RPMI7951 (cell line): ENCODE data around the gene DNLZ. TPM values are rescaled to one million over a fixed set of nuclear protein-coding genes. Genes with fewer than 3 reads are reported as not detected.
"Not testable (repeated sequence)": the region's sequence is repeated elsewhere in the genome, so short reads cannot be mapped to it uniquely, and the experiment has no call there.

Source experiments
- DNase-seq: peaks from one replicate; pipeline ENCODE4 v3.0.0-alpha.2; 2012; ENCODE audit warnings: low read depth
- total RNA-seq: library from RNA; depleted of rRNA; stranded (reverse); fragments of >200 nt; shearing (Covaris generic); gene quantifications from 2 replicates; pipeline ENCODE4 v1.2.3, GENCODE V29; 2014

DNLZ gene
- total RNA-seq, 1 experiment from 2014 or later, result 15.3 TPM

DNA sequence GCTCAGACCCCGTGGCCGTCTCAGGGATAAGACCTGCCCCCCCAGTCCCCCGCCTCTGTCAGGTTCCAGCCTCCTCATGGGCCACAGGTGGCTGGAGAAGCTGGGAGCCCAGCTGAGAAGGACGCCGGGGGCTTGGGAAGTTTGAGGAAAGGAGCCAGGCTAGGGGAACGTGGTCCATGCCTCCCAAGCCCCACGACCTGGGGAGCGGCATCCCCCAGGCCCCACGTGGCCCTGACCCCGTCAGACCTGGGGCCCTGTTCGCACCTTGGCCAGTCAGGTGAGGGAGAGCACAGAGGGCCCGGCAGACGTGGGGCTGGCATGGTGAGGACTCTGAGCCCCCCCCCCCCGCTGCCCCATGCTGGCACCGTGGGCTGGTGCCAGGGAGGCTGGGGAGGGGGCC is 32.5 kb downstream of the DNLZ start:
- DNase-seq, result no peak

DNA sequence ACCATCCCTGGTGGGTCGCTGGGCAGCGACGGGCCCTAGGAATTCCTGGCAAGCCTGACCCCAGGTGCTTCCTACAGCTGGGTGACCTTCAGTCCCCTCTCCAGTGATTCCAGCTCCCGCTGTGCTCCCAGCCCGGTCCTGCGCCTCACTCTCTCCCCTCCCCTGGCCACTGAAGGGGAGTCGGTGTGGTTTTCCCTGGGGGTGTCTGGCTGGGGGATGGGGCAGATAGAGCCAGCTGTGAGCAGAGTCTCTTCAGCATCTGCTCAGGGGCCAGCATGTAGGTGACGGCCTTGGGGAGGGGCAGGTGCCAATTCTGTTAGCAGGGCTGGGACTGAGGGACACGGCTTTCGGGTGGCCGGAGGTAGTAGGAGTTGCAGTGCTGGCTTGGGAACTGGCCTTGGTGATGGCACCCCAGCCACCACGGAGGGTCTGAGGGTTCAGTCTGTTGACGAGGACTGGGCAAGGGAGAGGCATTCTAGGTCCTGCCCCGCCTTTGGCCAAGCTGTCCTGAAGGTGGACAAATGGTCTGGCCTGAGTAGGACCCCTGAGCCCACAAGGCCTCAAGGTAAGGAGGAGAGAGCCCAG is 33.0 kb downstream of the DNLZ start:
- DNase-seq, result no peak

DNA sequence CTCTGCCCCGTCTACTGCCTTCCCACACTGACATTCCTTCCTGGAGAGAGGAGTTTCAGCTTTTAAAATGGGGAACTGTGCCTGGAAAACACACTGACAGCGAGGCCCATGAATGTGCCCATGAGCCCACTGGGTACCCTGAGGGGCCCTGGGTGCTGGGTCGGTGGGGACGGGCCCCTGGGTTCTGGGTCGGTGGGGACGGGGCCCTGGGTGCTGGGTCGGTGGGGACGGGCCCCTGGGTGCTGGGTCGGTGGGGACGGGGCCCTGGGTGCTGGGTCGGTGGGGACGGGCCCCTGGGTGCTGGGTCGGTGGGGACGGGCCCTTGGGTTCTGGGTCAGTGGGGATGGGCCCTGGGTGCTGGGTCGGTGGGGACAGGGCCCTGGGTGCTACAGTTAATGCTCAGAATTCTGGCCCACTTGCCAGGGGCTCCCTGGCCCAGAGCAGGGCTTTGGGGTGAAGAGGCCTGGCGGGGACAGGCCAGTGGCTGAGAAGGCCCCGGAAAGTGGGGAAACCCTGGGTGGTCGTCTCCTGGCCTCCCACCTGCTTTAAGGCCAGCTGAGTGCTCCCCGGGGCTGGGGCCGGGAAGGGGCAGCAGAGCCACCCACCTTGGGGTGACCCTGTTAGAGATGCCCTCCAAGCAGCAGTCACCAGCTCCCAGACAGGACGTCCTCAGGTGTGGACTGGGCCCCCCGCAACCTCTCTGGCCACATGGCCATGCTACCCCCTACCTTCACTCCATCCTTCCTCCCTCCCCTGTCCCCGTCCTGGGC is 33.7 kb downstream of the DNLZ start:
- DNase-seq, result no peak

DNA sequence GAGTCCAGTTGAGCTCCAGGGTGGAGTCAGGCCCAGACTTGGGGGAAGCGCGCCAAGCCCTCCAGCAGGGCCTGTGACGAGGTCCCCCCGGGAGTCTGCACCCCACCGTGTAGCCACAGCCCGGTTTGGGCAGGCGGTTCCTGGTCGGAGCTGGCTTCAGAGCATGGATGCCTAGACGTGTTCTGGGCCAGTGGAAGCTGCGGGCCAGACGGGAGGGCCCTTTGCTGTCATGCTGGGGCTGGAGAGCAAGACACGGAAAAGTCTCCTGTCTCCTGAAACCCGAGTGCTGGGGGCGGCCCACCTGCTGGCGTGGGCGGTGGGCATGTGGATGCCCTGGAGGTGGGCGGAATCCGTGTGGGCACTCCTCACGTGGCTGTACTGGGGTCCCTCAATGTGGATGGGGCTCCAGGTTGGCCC is 34.3 kb downstream of the DNLZ start:
- DNase-seq, result no peak

DNA sequence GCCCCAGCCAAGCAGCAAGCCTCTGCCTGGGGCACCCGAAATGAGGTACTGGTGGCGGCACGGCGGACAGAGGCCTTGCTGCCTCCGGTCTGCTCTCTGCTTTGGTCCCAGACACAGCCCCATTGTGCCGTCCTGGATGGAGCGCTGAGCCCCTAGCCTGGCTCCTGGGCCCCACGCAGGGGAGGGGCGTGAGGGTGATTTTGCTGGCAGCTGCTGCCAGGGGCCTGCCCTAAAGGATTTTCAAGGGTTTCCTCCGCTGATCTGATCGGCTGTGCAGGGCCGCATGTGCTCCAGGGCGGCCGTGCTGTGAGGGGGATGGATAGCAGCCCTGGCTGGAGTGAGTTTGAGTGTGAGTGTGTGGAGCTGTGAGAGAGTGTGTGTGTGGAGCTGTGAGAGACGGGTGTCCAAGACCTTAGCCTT is 34.9 kb downstream of the DNLZ start:
- DNase-seq, result no peak

DNA sequence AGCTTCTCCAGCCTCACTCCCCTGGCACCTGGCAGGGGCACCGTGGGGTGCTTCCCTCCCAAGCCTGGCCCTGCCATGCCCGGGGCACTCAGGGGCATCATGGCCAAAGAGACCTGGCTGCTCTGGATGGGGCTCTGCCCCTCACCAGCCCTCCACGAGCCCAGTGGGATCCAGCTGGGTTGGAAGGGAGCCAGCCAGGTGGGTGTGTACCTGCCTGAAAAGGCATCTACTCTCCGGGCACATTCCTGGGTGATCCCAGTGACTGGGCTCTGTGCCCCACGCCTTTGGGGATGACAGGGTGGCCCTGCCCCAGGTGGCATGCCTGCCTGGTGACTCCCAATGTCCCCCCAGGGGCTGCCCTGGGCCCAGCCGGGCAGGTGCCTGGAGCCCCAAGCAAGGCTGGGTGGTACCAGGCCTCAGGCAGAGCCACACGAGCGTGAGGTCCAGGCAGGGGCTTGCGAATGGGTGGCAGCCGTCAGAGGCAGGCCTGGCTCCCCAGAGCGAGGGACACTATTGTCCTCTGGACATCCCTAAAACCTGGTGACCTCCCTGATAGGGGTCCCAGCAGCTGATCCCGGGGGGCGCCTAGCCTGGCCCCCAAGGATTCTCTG is 35.4 kb downstream of the DNLZ start:
- no peak for DNase-seq

DNA sequence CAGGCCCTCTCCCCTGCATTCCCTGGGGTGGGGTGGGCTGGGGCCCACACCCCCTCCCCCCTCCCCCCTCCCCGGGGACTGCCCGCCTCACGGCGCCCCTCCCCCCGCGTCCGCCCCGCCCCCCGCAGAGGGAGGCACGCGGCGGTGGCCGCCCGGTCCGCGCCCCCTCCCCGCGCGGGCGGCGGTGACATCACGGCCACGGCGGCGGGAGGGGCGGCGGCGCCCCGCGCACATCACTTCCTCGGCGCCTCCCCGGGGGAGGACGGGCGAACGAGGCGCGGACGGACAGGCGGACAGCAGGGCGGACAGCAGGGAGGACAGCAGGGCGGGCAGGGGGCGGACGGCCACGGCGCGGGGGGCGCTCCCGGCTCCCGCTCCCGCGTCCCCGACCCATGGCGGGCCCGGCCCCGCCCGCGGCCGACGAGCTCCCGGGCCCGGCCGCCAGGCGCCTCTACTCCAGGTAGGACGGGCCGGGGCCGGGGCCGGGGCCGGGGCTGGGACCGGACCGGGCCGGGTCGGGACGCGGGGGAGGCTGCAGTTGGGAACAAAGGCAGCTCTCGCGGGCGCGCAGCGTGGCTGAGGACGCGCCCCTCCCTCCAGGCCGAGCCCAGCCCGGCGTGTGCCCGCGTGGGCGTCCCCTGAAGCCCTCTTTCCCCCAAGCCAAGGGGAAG is 36.1 kb downstream of the DNLZ start, which contains the start of gene GPSM1:
TSS of gene GPSM1 (plus strand) at position 236 of the 671 bp plus-strand sequence. CDS start at position 393, 157 bp downstream.
- DNase-seq, result peak; percentile 42

DNA sequence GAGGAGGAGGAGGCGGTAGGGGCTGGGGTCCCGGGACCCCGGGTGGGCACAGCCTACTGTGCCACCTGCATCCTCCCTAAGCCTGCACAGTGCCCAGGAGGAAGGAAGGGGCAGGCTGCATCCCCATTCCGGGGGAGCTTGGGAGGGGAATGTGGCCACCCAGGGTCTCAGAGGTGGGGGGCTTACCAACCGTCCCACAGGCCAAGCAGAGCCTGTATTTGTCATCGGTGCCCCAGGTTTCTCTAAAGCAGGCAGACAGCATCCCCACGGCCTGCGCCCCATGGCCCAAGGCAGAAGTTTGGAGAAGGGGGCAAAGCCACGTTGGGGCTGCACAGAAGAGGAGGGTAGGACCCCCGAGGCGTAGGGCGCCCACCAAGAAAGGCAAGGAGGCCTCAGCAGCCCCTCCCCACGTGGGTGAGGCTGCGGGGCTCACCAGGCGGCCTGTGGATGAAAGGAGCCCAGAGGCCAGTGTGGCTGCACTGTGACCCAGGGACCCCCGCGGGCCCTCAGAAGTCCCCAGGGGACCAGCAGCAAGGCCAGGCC is 36.7 kb downstream of the DNLZ start:
- DNase-seq, result no peak

DNA sequence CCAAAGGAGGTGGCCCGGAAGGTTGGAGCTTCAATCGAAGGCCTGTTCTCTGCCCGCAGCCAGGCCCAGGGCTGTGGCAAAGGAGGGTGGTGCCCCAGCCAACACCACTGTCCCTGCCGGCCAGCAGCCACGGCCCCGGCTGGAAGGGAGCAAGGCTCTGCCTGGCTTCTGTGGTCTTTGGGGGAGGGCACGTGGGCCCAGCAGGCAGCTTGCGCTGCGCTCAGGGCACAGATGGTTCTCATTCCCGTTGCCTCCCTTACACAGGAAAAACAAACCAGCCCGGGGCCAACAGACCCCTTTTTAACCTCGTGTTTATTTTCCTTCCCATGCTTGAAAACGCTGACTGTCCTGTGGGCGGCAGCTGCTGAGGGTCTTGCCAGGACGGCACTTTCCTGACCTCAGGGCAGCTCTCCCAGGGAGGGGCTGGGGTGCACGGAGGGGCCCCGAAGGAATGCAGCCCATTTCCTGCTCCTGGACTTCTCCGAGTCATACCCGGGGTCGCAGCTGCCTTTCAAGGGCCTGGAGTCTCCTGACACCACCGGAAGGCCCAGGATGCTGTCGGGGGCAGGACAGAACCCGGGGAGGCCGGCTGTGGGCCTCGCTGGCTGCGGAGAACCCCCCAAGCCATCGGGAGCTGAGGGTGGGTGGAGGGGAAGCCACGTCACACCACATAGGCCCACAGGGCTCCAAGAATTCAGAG is 37.3 kb downstream of the DNLZ start:
- DNase-seq, result peak; percentile 86

DNA sequence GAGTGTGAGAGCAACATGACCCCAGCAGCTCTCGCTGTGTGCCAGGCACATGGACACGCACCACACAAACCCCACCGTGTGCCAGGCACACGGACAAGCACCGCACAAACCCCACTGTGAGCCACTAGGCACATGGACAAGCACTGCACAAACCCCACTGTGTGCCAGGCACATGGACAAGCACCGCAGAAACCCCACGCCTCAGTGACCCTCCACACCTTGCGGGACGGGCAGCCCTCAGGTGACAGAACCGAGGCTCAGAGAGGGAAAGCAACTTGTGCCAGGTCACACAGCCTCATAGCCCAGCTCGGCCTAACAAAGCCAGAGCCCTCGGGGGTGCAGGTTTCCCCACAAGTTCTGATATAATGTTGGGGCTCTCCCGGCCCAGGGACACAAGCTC is 38.2 kb downstream of the DNLZ start:
- DNase-seq, result no peak

DNA sequence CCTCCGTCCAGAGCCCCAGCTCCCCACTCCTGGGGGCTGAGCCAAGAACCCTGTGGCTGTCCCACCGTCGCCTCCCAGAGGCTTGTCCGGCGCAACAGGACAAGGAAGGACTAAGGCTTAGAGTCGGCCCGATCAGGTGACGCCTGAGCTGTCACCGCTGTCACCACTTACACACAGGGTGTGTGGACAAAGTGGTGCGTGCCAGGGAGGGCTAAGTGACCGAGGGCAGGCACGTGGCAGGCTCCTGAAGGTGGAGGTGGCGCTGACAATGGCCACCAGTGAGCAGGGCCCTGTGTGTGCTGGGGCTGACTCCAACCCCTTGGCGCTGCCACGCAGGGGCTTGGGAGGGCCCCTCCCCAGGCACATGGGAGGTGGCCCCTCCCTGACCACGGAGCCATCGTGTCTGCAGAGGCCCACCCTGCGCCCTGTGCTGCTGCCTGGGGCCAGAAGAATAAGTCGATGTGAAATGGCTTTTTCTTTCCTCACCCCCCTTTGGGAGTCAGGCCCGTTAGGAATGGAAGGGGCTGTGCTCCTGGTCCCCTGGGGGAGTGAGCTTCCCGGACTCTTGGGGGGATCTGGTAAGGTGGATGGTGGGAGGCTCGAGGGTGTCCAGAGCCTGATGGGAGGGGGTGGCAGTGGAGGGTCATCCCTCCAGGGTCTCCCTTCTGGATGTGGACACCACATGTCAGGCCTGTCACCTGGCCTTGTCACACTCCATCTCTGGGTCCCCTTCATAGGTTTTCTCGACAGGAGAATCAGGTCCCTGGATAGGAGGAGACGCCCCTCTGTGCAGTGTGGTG is 38.8 kb downstream of the DNLZ start:
- DNase-seq, result no peak

DNA sequence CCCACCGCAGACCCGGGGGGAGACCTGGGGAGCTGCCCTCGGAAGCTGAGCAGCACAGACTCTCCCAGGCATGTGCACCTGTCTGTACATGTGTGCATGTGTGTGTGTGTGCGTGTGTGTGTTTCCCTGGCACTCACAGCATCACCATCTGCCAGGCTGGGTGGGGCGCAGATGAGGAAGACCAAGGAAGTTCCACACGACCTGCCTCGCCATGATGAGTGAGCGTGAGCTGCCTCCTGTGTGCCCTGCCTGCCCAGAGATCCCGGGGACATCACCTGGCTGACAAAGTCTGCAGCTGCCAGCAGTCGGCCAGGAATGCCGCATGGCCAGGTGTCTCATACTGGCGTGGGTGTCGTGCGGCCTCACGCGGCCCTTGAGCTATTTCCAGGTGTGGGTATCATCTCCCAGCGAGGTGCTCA is 40.2 kb downstream of the DNLZ start:
- no peak for DNase-seq

DNA sequence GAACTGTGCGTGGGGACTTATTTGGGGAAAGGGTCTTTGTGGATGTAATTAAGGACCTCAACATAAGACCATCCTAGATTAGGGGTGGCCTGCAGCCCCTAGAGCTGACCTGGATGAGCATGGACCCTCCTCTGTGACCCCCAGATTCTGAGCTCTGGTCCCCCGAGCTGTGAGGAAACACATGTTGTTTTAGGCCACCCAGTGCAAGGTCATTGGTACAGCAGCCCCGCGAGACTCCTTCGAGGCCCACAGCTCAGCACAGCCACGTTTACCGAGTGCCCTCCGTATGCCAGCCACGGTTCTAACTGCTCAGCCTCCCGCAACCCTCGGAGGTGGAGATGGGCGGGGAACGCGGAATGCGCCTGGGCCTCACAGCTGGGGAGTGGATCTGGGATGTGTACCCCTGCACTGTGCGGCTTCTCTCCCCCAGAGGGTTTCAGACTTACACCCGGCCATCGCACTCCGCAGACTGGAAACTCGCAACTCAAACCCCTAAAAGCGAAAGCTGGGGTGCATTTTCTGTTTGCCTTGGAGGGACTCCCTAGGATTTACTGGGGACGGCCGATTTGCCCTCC is 40.7 kb downstream of the DNLZ start:
- no peak for DNase-seq

DNA sequence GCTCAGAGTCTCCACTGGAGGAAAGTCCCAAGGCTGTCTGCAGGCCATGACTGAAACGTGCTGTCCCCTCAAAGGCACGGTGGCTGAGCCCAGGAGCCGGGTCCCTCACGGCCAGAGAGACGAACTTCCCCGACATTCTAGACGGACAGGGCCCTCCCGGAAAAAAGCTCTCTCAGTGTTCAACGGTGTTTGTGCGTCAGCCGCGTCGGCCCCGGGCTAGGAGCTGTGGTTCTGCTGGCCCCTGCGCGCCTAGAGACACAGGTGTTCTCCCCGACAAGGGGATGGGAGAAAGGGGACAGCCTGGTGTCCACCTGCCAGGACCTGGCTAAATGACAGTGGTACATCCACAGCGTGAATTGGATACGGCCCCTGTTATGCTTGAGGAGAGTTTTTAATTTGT is 42.0 kb downstream of the DNLZ start:
- no peak for DNase-seq

DNA sequence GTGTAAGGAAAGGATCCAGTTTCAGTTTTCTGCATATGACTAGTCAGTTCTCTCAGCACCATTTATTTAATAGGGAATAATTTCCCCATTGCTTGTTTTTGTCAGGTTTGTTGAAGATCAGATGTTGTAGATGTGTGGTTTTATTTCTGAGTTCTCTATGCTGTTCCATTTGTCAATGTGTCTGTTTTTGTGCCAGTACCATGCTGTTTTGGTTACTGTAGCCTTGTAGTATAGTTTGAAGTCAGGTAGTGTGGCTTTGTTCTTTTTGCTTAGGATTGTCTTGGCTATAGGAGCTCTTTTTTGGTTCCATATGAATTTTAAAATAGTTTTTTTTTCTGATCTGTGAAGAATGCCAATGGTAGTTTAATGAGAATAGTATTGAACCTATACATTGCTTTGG is 42.6 kb downstream of the DNLZ start:
- DNase-seq, result not testable (repeated sequence)

DNA sequence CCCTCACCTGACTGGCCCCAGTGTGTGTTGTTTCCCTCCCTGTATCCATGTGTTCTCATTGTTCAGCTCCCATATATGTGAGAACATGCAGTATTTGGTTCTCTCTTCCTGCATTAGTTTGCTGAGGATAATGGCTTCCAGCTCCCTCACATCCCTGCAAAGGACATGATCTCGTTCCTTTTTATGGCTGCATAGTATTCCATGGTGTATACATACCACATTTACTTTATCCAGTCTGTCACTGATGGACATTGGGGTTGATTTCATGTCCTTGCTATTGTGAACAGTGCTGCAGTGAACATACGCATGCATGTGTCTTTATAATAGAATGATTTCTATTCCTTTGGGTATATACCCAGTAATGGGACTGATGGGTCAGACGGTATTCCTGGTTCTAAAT is 43.6 kb downstream of the DNLZ start:
- DNase-seq, result not testable (repeated sequence)

DNA sequence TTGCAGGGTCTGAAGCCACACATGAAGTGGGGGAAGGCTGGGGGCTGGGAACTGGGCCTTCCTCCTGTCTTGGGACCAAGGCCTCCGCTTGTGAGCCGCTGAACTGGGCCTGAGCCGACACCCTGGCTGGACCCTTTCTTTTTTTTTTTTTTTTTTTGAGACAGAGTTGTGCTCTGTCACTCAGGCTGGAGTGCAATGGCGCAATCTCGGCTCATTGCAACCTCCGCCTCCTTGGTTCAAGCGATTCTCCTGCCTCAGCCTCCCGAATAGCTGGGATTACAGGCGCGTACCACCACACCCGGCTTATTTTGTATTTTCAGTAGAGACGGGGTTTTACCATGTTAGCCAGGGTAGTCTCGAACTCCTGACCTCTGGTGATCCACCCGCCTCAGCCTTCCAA is 44.3 kb downstream of the DNLZ start:
- not testable (repeated sequence) for DNase-seq

DNA sequence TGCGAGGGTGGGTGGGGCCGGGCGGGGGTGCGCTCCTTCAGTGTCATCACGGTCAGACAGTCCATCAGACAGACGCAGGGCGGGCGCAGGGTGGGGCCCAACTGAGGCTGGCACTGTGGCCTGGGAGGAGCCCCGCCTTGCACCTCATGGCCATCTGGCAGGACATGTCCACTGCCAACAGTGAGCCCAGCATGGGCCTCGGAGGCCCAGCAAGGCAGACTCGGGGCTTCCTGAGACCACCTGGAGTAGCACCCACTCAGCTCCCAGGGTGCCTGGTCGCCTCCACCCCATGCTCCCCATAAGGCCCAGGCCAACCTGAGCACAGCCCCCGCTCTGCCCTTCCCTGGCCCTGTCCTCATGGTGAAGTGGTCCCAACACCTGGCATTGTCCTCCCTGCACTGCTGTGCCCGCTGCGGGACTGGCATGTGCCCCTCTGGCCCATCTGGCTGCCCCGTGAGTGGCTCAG is 44.7 kb downstream of the DNLZ start:
- no peak for DNase-seq

DNA sequence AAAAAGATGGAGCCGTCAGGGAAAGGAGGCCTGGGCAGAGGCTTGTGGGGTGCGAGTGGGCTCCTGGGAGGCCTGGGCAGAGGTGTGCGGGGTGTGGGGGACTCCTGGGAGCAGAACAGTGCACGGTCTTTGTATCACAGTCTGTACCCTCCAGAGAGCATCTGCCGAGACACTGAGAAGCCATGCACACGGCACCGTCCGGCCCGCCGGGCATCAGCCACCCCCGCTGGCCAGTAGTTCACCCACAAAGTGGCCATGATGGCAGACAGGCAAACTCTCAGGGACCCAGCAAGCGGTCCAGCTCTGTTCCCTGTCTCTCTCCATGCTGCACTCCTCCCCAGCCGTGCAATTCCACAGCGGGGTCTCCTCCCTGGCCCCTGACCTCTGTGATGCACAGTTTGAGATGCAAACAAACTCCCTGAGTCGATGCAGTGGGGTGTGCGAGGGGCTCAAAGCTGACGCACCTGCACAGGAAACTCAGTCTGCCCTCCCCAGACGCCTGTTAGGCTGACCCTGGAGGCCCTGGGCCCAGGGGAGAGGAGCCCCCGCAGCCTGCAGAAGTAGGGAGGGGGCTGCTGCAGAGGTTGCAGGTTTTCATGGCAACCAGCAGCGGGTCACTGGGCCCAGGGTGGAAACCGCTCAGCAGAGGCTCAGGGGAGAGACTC is 45.3 kb downstream of the DNLZ start:
- DNase-seq, result no peak

DNA sequence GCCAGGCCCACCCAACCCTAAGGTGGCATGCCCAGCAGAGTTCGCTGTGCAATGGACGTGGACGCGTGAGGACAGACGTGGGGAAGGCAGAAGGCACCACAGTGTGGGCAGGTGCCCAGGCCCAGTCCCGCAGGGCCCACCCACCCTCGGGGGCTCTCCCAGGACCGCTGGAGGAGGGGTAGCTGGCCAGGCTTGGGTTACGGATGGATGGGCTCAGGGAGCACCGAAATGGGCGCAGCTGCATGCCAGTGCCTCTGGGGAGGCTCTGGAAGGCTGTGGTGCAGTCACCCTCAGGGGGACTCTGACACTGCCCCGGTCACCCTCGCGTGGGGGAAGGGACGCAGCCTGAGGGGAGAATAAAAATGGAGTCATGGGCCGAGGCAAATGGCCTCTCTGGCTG is 45.8 kb downstream of the DNLZ start:
- DNase-seq, result no peak
